Measurements from ENCODE around the gene RPLP1.

RPLP1 gene

DNA sequence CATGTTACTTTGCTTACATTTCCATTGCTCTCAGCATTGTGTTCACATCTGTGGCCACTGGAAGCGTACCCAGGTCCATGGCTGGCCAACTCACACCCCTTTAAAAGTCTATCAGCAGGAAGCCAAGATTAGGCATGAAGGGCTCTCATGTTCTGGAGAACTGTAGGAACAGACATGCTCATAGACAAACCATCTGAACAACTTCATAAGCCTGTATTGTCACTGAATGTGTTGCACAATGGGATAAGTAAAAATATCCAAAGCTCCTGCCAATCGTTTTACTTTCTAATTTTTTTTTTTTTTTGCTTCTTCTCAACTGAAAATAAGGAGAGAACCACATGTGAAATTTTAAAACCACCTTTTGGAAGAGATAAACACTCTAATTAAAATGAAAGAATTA is 6.4 kb downstream of the RPLP1 start:
- in situ Hi-C loops (cut with MboI; ENCODE audit: low pct_unique_long_range_greater_than_20kb, low sequenced_read_pairs, unreplicated experiment), result no loop called here
- TF ChIP-seq, protein P1, sequence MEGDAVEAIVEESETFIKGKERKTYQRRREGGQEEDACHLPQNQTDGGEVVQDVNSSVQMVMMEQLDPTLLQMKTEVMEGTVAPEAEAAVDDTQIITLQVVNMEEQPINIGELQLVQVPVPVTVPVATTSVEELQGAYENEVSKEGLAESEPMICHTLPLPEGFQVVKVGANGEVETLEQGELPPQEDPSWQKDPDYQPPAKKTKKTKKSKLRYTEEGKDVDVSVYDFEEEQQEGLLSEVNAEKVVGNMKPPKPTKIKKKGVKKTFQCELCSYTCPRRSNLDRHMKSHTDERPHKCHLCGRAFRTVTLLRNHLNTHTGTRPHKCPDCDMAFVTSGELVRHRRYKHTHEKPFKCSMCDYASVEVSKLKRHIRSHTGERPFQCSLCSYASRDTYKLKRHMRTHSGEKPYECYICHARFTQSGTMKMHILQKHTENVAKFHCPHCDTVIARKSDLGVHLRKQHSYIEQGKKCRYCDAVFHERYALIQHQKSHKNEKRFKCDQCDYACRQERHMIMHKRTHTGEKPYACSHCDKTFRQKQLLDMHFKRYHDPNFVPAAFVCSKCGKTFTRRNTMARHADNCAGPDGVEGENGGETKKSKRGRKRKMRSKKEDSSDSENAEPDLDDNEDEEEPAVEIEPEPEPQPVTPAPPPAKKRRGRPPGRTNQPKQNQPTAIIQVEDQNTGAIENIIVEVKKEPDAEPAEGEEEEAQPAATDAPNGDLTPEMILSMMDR (IDR thresholded peaks at IDR 0.05; ENCODE audit: extremely low read depth, insufficient read depth, missing control alignments), result no peak

DNA sequence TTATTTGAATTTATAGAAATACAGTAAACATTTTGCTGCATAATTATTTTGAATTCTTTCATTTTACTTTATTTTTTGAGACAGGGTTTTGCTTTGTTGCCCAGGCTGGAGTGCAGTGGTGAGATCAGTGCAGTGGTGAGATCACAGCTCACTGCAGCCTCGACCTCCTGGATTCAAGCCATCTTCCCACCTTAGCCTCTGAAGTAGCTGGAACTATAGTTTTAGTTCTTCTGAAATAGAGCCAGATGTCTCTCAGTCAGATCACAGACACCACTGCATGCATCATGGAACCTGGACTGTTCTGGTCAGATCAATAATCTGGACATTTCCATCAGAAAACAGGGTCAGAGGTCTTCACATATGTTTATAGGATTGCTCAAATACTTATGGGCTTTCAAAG is 7.9 kb downstream of the RPLP1 start:
- in situ Hi-C loops (cut with MboI; ENCODE audit: low pct_unique_long_range_greater_than_20kb, low sequenced_read_pairs, unreplicated experiment), result no loop called here
- TF ChIP-seq, protein P1 (IDR thresholded peaks at IDR 0.05; ENCODE audit: extremely low read depth, insufficient read depth, missing control alignments), result no peak
- DNase-seq (ENCODE audit: low spot score), result no peak

More for the DNA sequence above, 6.4 kb downstream of the RPLP1 start:
- DNase-seq (ENCODE audit: low spot score), result no peak

DNA sequence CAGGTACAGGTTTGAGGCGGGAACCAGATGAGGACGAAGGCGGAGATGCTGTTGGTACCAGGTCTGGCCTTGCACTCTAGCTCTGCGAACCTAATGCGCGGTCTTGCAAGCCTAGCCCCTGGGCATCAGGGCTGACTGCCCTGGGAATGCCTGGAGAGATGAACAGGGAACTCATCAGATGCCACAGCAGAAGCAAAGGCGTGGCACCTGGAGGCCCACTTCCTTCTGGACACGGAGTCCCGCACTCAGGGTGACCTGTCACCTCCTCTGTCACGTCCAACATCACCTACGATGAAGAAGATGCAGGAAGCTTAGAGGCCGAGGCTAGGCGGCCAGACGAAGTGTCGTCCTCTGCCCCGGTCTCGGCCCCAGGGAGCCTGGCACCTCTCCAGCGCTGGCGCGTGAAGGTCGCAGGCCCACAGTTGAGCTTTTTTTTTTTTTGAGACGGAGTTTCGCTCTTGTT is 9.4 kb downstream of the RPLP1 start:
- TF ChIP-seq, protein P1 (IDR thresholded peaks at IDR 0.05; ENCODE audit: extremely low read depth, insufficient read depth, missing control alignments), result no peak
- in situ Hi-C loops (cut with MboI; ENCODE audit: low pct_unique_long_range_greater_than_20kb, low sequenced_read_pairs, unreplicated experiment), result no loop called here
- DNase-seq (ENCODE audit: low spot score), result no peak

DNA sequence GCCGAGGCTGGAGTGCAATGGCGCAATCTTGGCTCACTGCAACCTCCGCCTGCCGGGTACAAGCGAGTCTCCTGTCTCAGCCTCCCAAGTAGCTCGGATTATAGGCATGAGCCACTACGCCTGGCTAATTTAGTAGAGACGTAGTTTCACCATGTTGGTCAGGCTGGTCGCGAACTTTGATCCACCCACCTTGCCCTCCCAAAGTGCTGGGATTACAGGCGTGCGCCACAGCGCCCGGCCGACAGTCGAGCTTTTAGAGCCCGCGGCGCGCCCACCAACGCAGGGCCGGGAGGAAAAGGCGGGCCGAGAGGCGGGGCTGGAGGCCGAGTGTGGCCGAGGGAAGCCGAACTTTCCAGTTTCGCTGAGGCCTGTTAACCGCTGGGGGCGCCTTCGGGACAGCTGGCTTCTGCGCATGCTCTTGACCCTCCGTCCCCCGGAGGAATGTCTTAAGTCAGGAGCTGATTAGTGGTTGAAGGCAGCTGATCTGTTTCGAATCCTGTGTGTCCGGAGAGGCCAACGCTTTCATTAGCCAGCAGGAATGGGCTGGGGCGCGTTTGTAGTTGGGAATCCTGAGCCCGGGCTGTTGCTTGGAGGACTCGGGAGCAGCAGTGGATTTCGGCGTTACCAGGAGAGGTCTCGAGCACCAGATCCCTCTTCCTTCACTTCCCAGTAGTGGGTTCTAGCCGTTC is 10.0 kb downstream of the RPLP1 start:
- DNase-seq (ENCODE audit: low spot score), result peak; percentile 95
- in situ Hi-C loops (cut with MboI; ENCODE audit: low pct_unique_long_range_greater_than_20kb, low sequenced_read_pairs, unreplicated experiment), result no loop called here
- TF ChIP-seq, protein P1 (IDR thresholded peaks at IDR 0.05; ENCODE audit: extremely low read depth, insufficient read depth, missing control alignments), result peak; percentile 82

DNA sequence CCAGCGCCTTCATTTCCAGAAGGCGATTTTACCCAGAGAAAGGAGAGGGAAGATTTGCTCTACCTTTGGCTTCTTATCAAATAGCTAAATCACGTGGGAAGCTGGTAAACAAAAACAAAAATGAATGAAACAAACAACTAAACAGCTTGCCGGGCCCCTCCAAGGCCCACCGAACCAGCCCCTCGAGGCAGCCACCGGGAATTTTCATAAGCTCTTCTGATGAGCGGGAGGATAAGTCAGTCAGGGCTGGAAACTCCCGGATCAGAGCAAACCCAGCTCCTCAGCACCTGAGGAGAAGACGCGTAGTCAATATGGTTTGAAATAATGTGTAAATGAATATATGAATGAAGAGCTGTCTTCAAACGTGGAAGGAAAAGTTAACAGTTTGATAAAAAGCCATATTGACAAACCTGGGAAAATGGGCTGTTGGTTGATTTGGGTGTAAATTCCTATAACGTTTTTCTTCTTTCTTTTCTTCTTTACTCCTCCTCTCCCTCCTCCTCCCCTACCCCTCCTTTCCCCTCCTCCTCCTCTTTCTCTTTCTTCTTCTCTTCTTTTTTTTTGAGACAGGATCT is 10.7 kb downstream of the RPLP1 start:
- in situ Hi-C loops (cut with MboI; ENCODE audit: low pct_unique_long_range_greater_than_20kb, low sequenced_read_pairs, unreplicated experiment), result no loop called here
- TF ChIP-seq, protein P1 (IDR thresholded peaks at IDR 0.05; ENCODE audit: extremely low read depth, insufficient read depth, missing control alignments), result no peak
- DNase-seq (ENCODE audit: low spot score), result no peak

DNA sequence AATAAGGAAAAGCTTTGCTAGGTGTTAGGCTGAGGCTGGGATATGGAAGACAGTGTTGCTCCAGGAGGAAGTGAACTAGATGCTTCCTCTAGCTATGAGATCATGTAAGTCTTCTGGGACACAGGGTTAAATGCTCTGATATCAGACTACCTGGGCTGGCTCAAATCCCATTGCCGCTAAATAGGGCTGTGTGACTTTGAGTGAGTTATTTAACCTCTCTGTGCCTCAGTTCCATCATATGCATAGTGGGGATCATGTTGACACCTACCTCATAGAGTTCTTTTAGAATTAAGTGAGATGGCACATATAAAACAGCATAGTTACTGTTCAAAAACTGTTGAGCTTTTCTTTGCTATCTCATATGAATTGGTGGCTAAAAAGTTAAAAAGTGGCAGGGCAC is 12.6 kb downstream of the RPLP1 start:
- TF ChIP-seq, protein P1 (IDR thresholded peaks at IDR 0.05; ENCODE audit: extremely low read depth, insufficient read depth, missing control alignments), result no peak
- DNase-seq (ENCODE audit: low spot score), result no peak
- in situ Hi-C loops (cut with MboI; ENCODE audit: low pct_unique_long_range_greater_than_20kb, low sequenced_read_pairs, unreplicated experiment), result no loop called here
